WI38 (cell line): ENCODE measurements around the gene GNG11.

ENCODE experiments used
- H3K4me3 ChIP-seq: 2 replicates; pipeline ENCODE4 v1.5.1; 2011; ENCODE audit warnings: low read depth, mild to moderate bottlenecking, control low read depth, low read length
- CTCF ChIP-seq: IDR thresholded peaks from 2 replicates; pipeline ENCODE4 v1.5.1; 2012; ENCODE audit warnings: low read depth, mild to moderate bottlenecking, control low read depth, low read length

GNG11 gene

DNA sequence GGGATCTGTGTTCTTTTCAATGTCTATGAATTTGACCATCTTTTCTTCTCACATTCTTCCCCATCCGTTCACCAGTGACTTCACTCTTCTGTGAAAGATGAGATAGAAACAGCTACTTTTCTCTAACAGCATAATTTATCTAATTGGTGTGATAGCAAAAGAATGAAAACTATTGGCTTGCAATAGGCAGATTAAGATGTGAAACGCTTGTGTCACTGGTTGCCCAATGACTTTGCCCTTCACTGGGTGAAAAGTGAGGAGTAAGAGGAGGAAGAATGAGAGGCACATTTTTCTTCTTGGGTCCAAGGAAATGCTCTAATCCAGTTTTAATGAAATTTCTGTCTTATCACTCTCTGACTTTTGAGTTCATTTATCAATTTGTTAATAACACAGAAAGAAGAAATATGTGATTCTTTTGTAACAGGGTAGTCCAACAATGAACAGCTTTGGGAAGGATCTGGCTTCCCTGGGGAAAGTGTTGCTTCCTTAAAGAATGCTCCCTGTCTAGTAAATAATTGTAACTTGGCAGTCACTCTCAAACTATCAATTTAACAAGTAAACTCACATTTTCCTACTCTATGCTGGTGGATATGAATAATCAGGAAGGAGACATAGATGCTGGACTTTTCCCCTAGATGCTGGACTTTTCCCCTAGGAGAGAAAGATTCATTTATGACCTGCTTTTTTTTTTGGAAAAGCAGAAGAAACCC lies 47.5 kb downstream of the GNG11 start:
- H3K4me3 ChIP-seq: no peak overlapping the region
- TF ChIP-seq CTCF: no peak

GRCh38 chr7:93972029-93972725 lies 50.6 kb downstream of the GNG11 start:
- no peak for TF ChIP-seq CTCF
- H3K4me3 ChIP-seq: no peak overlapping the region

GRCh38 chr7:93973134-93973533 lies 51.6 kb downstream of the GNG11 start:
- TF ChIP-seq CTCF: no peak
- H3K4me3 ChIP-seq: no peak overlapping the region

GRCh38 chr7:93977211-93977950 lies 55.8 kb downstream of the GNG11 start:
- TF ChIP-seq CTCF: no peak
- no peak overlapping the region for H3K4me3 ChIP-seq
